Neutrophil (primary cell): ENCODE results near the gene CDK4.
"Not testable (repeated sequence)": the region's sequence is repeated elsewhere in the genome, so short reads cannot be mapped to it uniquely, and the experiment has no call there.

Experiments
- H3K27ac ChIP-seq: fragments of 200-600 bp; sonication (generic); 2 replicates; pipeline ENCODE4 v1.5.1; 2016; ENCODE audit warnings: mild to moderate bottlenecking, moderate library complexity
- H3K27me3 ChIP-seq: fragments of 200-600 bp; sonication (generic); 2 replicates; pipeline ENCODE4 v1.6.0; 2016; ENCODE audit warnings: mild to moderate bottlenecking
- H3K36me3 ChIP-seq: fragments of 200-600 bp; sonication (generic); 2 replicates; pipeline ENCODE4 v1.5.1; 2017
- H3K4me1 ChIP-seq, 2 experiments: fragments of 200-600 bp in 1 of 2; sonication (generic) in 1 of 2; 1 replicate in 1 of 2; 2 replicates in 1 of 2; pipeline versions ENCODE4 v1.5.1 to v1.6.1; 2013 to 2016; ENCODE audit warnings: low read depth in 1 of 2, low read length in 1 of 2, mild to moderate bottlenecking in 1 of 2, moderate library complexity in 1 of 2; ENCODE audit not compliant: control insufficient read depth in 1 of 2, insufficient read depth in 1 of 2
- H3K4me3 ChIP-seq, 2 experiments: fragments of 200-600 bp in 1 of 2; sonication (generic) in 1 of 2; 1 replicate in 1 of 2; 2 replicates in 1 of 2; pipeline ENCODE4 v1.5.1; 2013 to 2016; ENCODE audit warnings: low read depth in 1 of 2, low read length in 1 of 2, mild to moderate bottlenecking in 1 of 2, moderate library complexity in 1 of 2
- H3K9me3 ChIP-seq: fragments of 200-600 bp; sonication (generic); 2 replicates; pipeline ENCODE4 v1.5.1; 2016
- CTCF ChIP-seq: fragments of 200-600 bp; sonication (generic); IDR thresholded peaks from 2 replicates; pipeline ENCODE4 v1.5.1; 2016; ENCODE audit warnings: antibody characterized with exemption

CDK4 gene

DNA sequence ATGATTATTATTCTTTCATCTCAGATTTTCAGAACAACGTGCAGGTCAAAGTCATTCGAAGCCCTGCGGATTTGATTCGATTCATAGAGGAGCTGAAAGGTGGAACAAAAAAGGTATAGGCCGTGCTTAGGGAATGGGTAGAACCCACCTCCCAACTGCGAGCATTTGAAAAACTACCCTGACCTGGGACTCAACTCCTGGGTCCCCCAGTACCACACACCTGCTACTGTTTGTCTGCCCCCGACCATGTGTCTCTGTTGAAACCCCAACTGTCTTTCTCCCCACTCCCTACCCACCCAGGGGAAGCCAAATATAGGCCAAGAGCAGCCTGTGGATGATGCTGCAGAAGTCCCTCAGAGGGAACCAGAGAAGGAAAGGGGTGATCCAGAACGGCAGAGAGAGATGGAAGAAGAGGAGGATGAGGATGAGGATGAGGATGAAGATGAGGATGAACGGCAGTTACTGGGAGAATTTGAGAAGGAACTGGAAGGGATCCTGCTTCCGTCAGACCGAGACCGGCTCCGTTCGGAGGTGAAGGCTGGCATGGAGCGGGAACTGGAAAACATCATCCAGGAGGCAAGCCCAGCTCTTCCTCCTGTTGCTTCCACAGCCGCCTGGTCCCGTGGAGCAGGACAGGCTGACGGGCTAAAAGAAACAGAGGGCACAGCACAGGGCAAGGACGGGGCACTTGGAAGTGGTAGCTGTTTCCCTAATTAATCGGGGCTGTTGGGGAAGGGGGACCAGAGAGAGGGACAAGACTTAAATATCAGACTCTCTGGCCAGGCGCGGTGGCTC is 34.1 kb downstream of the CDK4 start:
- Histone ChIP-seq H3K36me3 (peaks cover 98% of the 10 kb centered on the region), H3K27ac (no peak overlapping the region)

GRCh38 chr12:57717131-57717530 is 35.0 kb downstream of the CDK4 start:
- Histone ChIP-seq H3K27me3 (no peaks in the 10 kb centered on the region), H3K36me3 (peaks cover 97% of the 10 kb centered on the region), H3K4me3 (no peak overlapping the region), H3K9me3 (no peaks in the 10 kb centered on the region), H3K4me1 (no peaks in the 10 kb centered on the region), H3K27ac (no peak overlapping the region)
- no peak for TF ChIP-seq CTCF

More for the DNA sequence above, 34.1 kb downstream of the CDK4 start:
- Histone ChIP-seq H3K9me3 (no peaks in the 10 kb centered on the region), H3K4me1 (no peaks in the 10 kb centered on the region), H3K27me3 (no peaks in the 10 kb centered on the region), H3K4me3 (no peak overlapping the region)
- no peak for TF ChIP-seq CTCF

DNA sequence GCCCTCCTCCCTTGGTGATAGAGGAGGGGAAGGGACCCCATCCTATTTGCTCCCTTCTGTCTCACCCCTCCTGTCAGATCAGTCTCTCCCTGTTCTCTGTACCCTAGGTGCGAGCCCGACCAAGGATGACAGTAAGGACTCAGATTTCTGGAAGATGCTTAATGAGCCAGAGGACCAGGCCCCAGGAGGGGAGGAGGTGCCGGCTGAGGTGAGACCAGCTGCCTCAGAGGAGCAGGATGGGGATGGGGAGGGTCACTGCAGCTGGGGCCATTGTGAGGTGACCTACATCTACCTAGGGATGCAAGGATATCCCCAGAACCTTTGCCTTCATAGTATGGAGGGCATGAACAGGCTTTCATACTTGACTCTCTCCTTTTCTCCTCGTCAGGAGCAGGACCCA is 35.8 kb downstream of the CDK4 start:
- no peaks in the 10 kb centered on the region for H3K4me1 ChIP-seq
- H3K36me3 ChIP-seq = peaks cover 94% of the 10 kb centered on the region
- no peaks in the 10 kb centered on the region for H3K27me3 ChIP-seq
- H3K9me3 ChIP-seq = no peaks in the 10 kb centered on the region
- no peak overlapping the region for H3K27ac ChIP-seq
- no peak for TF ChIP-seq CTCF
- H3K4me3 ChIP-seq = no peak overlapping the region

DNA sequence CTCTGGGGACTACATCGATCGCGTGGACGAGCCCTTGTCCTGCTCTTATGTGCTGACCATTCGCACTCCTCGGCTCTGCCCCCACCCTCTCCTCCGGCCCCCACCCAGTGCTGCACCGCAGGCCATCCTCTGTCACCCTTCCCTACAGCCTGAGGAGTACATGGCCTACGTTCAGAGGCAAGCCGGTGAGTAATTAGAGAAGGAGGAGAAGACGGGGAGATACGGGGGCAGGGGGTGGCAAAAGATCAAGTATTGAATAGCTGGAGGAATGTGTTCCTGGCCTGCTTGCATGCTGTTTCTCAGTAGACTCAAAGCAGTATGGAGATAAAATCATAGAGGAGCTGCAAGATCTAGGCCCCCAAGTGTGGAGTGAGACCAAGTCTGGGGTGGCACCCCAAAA is 36.3 kb downstream of the CDK4 start:
- Histone ChIP-seq H3K4me1 (no peaks in the 10 kb centered on the region), H3K9me3 (no peaks in the 10 kb centered on the region), H3K27ac (no peak overlapping the region), H3K36me3 (peaks cover 90% of the 10 kb centered on the region), H3K4me3 (no peak overlapping the region), H3K27me3 (no peaks in the 10 kb centered on the region)
- no peak for TF ChIP-seq CTCF

DNA sequence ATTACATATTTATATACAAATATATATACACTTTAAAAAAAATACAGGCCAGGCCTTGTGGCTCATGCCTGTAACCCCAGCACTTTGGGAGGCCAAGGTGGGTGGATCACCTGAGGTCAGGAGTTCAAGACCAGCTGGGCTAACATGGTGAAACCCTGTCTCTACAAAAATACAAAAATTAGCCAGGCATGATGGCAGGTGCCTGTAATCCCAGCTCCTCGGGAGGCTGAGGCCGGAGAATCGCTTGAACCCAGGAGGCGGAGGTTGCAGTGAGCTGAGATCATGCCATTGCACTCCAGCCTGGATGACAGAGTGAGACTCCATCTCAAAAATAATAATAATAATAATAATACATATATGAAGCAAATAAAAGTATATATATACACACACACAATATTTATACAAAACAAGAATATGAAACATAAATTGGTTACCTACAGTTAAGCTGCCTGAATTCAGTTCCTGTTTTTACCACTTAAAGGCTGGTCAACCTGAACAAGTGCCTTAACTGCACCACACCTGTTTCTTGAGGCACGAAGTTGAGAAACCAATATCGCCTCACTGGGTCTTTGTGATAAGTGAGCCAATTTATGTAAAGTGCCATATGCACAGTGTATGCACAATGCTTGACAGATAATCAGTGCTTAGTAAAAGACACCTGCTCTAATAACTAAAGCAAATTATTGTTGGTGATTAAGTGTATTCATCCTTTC is 36.9 kb downstream of the CDK4 start:
- not testable (repeated sequence) for H3K4me1 ChIP-seq, H3K9me3 ChIP-seq, H3K27me3 ChIP-seq, H3K4me3 ChIP-seq, H3K27ac ChIP-seq
- H3K36me3 ChIP-seq = peaks cover 88% of the 10 kb centered on the region

DNA sequence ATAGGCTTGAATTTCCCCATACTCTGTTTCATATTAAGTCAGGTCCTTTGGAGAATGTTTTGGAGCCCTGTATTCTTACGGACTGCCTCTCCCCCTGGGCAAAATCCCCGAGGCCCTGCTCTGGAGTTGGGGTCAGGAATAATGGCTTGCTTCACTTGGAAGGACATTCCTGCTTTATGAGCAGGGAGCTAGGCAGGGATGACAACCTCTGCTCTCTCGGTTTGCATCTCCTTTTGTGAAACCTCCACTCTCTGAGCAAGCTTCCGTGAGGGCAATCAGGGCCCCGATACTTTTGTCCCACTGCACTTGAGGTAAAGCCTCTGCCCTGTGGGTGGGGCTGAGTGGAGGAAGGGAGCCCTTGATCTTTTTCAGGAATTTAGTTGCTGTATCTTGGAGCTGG is 38.9 kb downstream of the CDK4 start:
- no peak for TF ChIP-seq CTCF
- Histone ChIP-seq H3K4me3 (no peak overlapping the region), H3K27ac (no peak overlapping the region), H3K27me3 (no peaks in the 10 kb centered on the region), H3K4me1 (no peaks in the 10 kb centered on the region), H3K9me3 (no peaks in the 10 kb centered on the region), H3K36me3 (peaks cover 77% of the 10 kb centered on the region)
